ENCODE results near the gene STYX.

The STYX gene, protein sequence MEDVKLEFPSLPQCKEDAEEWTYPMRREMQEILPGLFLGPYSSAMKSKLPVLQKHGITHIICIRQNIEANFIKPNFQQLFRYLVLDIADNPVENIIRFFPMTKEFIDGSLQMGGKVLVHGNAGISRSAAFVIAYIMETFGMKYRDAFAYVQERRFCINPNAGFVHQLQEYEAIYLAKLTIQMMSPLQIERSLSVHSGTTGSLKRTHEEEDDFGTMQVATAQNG

DNA sequence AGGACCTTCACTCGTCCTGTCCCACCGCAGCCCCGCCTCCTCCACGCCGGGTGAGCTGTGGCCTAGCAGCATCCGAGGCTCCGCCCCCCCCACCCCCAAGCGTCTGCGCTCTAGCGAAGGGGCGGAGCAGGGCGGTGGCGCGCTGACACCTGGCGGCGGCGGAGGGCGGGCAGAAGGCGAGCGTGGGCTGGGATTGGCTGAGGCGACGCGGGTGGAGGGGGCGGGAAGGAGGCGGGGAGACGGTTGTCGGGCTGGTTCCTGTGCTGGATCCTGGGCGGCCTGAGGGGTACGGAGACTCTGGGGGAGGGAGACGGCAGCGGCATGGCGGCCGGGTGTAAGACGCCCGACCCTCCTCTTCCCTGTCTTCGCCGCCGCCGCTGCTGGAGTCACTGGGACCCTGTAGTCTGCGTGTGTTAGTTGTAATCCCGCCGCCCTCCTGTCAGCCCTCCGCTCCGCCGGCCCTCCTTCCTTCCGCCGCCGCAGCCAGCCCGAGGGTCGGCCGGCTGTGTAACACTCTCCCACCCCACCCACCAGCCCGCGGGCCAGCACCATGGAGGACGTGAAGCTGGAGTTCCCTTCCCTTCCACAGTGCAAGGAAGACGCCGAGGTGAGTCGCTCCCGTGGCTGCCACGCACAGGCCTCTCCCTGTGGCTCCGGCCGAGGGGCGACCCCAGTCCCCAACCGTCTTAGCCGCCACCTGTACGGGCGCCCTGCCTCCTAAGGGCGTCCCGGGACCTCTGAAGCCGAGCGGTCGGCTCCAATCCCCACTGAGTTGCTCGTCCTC lies at the start of gene STYX:
Gene STYX (plus strand): TSS at position 242 of the 784 bp plus-strand sequence. CDS start 309 bp downstream, at position 551.
- peak within 1 kb of the TSS; percentile 80 to 92 (median 85) for H3K27ac ChIP-seq

DNA sequence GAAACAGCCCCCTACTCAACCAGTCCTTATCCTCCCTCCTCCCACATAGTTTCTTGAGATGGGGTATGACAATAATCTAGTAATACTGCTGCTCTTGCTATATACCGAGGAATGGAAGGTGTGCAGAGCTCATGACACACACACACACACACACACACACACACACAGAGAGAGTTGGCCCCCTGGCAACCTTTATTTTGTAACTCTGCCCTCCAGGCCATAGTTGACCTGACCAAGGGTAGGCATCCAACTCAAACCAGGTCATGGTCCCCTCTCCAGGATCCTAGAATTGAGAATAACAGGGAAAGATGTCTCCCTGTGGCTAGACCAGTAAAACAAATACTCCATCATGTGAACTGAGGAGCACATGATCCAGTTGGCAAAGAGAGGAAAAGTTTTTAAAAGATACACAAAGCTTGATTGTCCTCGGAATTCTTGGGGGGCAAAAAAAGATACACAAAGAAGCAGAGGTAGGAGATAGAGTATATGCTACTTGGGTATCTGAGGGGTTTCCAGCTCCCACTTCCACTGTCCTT lies 45.9 kb upstream of the STYX start:
- Histone ChIP-seq H3K4me3 (no peak overlapping the region), H3K4me2 (0 out of 22 replicates have a peak overlapping the region, but pooled peaks of 2 of the 11 experiments have one; percentile 7 to 21), H3K9me3 (replicated peaks in 1 of 11) (no peaks in the 10 kb centered on the region), H3K27ac (no peak overlapping the region), H3K9ac (no peak overlapping the region), H3K36me3 (peaks cover 24 to 48% (median 37%) of the 10 kb centered on the region in 11 experiments), H3K4me1 (peaks cover 0 to 27% (median 0%) of the 10 kb centered on the region in 10 experiments; a peak in 4 of 20 replicates), H3K27me3 (no peaks in the 10 kb centered on the region), H4K20me1 (peaks cover 30 to 95% (median 59%) of the 10 kb centered on the region in 11 experiments; a peak in 21 of 22 replicates)
- no peak for TF ChIP-seq Cebpa-rat (IDR thresholded peaks at IDR 0.05)

More for the DNA sequence above, at the start of gene STYX:
- H4K20me1 ChIP-seq = peaks cover 0 to 45% (median 14%) of the 10 kb centered on the region in 11 experiments; a peak in 14 of 22 replicates
- peak within 1 kb of the TSS; percentile 61 to 95 (median 87) for H3K4me2 ChIP-seq
- H3K4me3 ChIP-seq = peak within 1 kb of the TSS; percentile 78 to 100 (median 94)
- peaks cover 61 to 76% (median 68%) of the 10 kb centered on the region in 11 experiments for H3K36me3 ChIP-seq
- H3K9ac ChIP-seq = peak within 1 kb of the TSS; percentile 88 to 95 (median 91)
- H3K9me3 ChIP-seq (replicated peaks in 1 of 11) = peaks cover 0 to 9% (median 0%) of the 10 kb centered on the region in 11 experiments; a peak in 2 of 22 replicates
- no peak for TF ChIP-seq Cebpa-rat (IDR thresholded peaks at IDR 0.05)
- H3K27me3 ChIP-seq = no peaks in the 10 kb centered on the region
- H3K4me1 ChIP-seq = peaks cover 6 to 32% (median 21%) of the 10 kb centered on the region in 10 experiments; a peak in 18 of 20 replicates

DNA sequence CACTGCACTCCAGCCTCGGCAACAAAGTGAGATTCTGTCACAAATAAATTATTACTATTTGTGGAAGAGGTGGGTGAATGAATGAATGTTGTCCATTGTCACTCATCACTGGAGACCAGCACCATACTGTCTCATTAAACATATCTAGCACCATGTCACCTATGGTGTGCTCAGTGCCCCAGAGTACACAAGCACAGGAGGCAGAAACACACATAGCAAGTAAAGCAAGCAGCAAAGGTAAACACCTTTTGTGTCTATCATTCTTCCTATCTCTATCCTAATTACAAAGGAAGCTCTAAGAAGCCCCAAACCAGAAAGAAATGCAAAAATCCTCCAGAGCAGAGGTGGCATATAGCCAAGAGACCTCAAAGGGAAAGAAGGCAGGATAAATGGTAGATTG lies 43.8 kb upstream of the STYX start:
- peaks cover 0 to 32% (median 2%) of the 10 kb centered on the region in 10 experiments; a peak in 9 of 20 replicates for H3K4me1 ChIP-seq
- H3K9me3 ChIP-seq (replicated peaks in 1 of 11) = no peaks in the 10 kb centered on the region
- TF ChIP-seq Cebpa-rat (IDR thresholded peaks at IDR 0.05) = no peak
- H3K36me3 ChIP-seq = peaks cover 9 to 38% (median 19%) of the 10 kb centered on the region in 11 experiments
- no peak overlapping the region for H3K4me2 ChIP-seq
- H3K9ac ChIP-seq = no peak overlapping the region; a peak in 1 of 22 replicates
- no peak overlapping the region for H3K4me3 ChIP-seq
- H4K20me1 ChIP-seq = peaks cover 30 to 97% (median 72%) of the 10 kb centered on the region in 11 experiments; a peak in 21 of 22 replicates
- no peaks in the 10 kb centered on the region for H3K27me3 ChIP-seq
- H3K27ac ChIP-seq = no peak overlapping the region

DNA sequence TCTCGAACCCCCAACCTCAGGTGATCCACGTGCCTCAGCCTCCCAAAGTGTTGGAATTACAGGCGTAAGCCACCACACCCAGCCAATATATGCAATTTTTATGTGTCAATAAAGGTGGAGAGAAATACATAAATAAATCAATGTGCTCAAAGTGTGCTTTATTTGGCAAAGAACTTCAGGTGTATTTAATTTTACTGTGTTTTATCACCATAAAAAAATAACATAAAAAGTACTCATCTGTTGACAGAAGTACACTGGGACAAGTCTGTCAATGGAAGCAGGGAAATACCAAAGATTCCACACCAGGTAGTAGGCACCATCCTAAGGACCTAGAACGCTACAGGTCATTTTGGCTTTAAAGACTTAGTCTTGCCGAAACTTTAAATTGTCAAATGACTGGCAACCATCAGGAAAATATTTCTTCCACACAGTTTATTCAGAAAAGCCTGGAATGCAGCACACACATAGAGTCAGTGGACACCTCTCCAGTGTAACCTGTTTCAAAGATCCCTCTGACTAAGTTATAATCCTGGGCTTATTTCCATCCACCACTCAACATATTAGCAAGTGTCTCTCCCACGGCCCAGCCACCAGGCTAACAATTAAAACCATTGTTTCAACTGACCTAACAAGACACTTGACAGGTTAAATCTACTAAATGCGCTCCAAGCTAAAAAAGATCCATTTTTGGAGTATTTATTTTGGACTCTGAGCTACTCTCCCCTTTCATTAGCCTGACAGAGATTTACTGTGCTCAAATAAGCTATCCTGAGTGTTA lies 38.8 kb upstream of the STYX start:
- Histone ChIP-seq H3K27ac (peak overlapping the region in 8 of 11 experiments; percentile 1 to 96 (median 62); a peak in 12 of 22 replicates), H3K4me2 (peak overlapping the region in 6 of 11 experiments; percentile 79 to 90 (median 82); a peak in 11 of 22 replicates), H4K20me1 (peaks cover 11 to 87% (median 59%) of the 10 kb centered on the region in 11 experiments; a peak in 19 of 22 replicates), H3K9ac (no peak overlapping the region), H3K4me3 (no peak overlapping the region), H3K4me1 (peaks cover 30 to 49% (median 35%) of the 10 kb centered on the region in 10 experiments), H3K27me3 (no peaks in the 10 kb centered on the region), H3K36me3 (peaks cover 0 to 21% (median 0%) of the 10 kb centered on the region in 11 experiments; a peak in 5 of 22 replicates), H3K9me3 (replicated peaks in 1 of 11) (no peaks in the 10 kb centered on the region)
- no peak for TF ChIP-seq Cebpa-rat (IDR thresholded peaks at IDR 0.05)

DNA sequence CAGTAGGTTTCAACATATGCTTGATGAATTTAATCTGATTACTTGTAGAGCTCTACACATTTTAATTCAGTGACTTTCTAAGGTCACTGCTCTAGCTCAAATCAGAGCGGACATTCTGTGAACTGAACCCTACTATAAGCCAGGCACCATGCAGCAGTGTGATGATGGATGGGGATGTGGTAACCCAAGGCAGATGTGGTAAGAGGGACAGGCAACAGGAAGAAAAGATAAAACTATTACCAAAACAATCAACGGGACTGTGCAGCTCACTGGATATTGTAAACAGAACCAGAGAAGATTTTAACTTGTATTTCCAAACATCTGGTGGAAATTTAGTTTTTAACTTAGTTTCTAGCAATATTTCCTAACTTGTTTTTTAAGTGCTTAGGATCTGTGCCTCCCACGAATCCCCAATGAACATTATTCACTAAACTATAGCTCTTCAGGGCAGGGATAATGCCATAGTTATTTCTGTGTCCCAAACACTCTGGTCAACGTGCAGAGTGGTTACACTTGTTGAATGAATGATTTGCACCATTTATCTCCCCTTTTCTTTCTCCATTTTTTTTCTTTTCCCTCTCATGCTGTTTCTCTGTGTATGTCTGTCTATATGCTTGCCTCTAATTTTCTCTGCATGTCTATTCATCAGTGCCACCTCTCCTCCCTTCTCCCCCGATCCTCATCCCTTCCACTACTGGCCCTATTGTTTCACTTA lies 37.6 kb upstream of the STYX start:
- peak overlapping the region in 3 of 10 experiments; percentile 7 to 26 (median 11); a peak in 2 of 20 replicates for H3K4me3 ChIP-seq
- H3K27ac ChIP-seq = peak overlapping the region in 9 of 11 experiments; percentile 39 to 96 (median 65); a peak in 19 of 22 replicates
- H3K4me1 ChIP-seq = peaks cover 33 to 56% (median 42%) of the 10 kb centered on the region in 10 experiments
- H3K9ac ChIP-seq = peak overlapping the region in 5 of 11 experiments; percentile 1 to 55 (median 42); a peak in 9 of 22 replicates
- H3K36me3 ChIP-seq = peaks cover 0 to 14% (median 0%) of the 10 kb centered on the region in 11 experiments; a peak in 5 of 22 replicates
- peak in 6 of 11 experiments; percentile 13 to 67 (median 40); a peak in 6 of 22 replicates for TF ChIP-seq Cebpa-rat (IDR thresholded peaks at IDR 0.05)
- H3K9me3 ChIP-seq (replicated peaks in 1 of 11) = no peaks in the 10 kb centered on the region
- no peaks in the 10 kb centered on the region for H3K27me3 ChIP-seq
- peaks cover under 1 to 74% (median 47%) of the 10 kb centered on the region in 11 experiments; a peak in 15 of 22 replicates for H4K20me1 ChIP-seq
- H3K4me2 ChIP-seq = peak overlapping the region; percentile 60 to 90 (median 81)

DNA sequence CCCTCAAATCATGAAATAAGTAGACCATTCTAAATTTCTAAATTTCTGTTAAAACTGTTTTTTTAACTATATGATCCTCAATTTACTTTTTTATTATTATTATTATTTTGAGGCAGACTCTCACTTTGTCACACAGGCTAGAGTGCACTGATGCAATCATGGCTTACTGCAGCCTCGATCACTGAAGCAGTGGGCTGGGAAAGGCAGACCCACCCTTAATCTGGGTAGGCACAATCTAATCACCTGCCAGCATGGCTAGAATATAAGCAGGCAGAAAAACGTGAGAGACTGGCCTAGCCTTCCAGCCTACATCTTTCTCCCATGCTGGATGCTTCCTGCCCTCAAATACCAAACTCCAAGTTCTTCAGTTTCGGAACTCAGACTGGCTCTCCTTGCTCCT lies 36.9 kb upstream of the STYX start:
- Histone ChIP-seq H3K27me3 (no peaks in the 10 kb centered on the region), H3K4me1 (peaks cover 33 to 56% (median 42%) of the 10 kb centered on the region in 10 experiments), H3K9ac (peak overlapping the region in 10 of 11 experiments; percentile 18 to 95 (median 41); a peak in 10 of 22 replicates), H3K4me2 (peak overlapping the region; percentile 60 to 90 (median 81)), H3K4me3 (peak overlapping the region in 3 of 10 experiments; percentile 14 to 99 (median 96); a peak in 3 of 20 replicates), H4K20me1 (peaks cover 0 to 68% (median 40%) of the 10 kb centered on the region in 11 experiments; a peak in 14 of 22 replicates), H3K9me3 (replicated peaks in 1 of 11) (no peaks in the 10 kb centered on the region), H3K27ac (peak overlapping the region in 9 of 11 experiments; percentile 39 to 96 (median 65); a peak in 17 of 22 replicates), H3K36me3 (peaks cover 0 to 13% (median 0%) of the 10 kb centered on the region in 11 experiments; a peak in 4 of 22 replicates)
- TF ChIP-seq Cebpa-rat (IDR thresholded peaks at IDR 0.05) = no peak

DNA sequence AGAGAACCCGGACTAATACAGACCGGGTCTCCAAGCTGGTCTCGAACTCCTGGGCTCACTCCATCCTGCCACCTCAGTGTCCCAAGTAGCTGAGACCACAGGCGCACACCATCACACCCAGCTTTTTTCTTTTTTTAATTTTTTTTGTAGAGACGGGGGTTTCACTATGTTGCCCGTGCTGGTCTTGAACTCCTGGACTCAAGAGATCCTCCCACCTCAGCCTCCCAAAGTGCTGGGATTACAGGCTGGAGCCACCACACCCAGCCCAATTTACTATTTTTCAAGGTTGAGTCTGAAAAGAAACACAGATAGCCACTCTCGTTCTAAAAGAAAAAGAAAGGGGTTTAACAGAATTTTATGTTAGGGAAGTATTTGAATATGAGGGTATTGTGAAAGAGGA lies 36.4 kb upstream of the STYX start:
- no peaks in the 10 kb centered on the region for H3K27me3 ChIP-seq
- peaks cover 33 to 53% (median 42%) of the 10 kb centered on the region in 10 experiments for H3K4me1 ChIP-seq
- H3K27ac ChIP-seq = peak overlapping the region in 9 of 11 experiments; percentile 39 to 96 (median 65); a peak in 15 of 22 replicates
- peaks cover 0 to 13% (median 0%) of the 10 kb centered on the region in 11 experiments; a peak in 4 of 22 replicates for H3K36me3 ChIP-seq
- H3K4me2 ChIP-seq = peak overlapping the region; percentile 60 to 90 (median 81)
- peak overlapping the region in 4 of 10 experiments; percentile 14 to 99 (median 93); a peak in 8 of 20 replicates for H3K4me3 ChIP-seq
- TF ChIP-seq Cebpa-rat (IDR thresholded peaks at IDR 0.05) = no peak
- peak overlapping the region in 8 of 11 experiments; percentile 18 to 95 (median 46); a peak in 9 of 22 replicates for H3K9ac ChIP-seq
- peaks cover 0 to 63% (median 35%) of the 10 kb centered on the region in 11 experiments; a peak in 13 of 22 replicates for H4K20me1 ChIP-seq
- H3K9me3 ChIP-seq (replicated peaks in 1 of 11) = no peaks in the 10 kb centered on the region
